ENCODE measurements around the gene GCN1.

GCN1 gene

GRCh38 chr12:120224304-120225199 lies 30.0 kb upstream of the GCN1 start:
- H3K9me3 ChIP-seq (ENCODE audit: insufficient read depth, low read length) = no peaks in the 10 kb centered on the region
- H2AFZ ChIP-seq (ENCODE audit: low read depth, low read length) = no peak overlapping the region
- H3K27ac ChIP-seq (ENCODE audit: low read length) = no peak overlapping the region
- H3K9ac ChIP-seq (ENCODE audit: low read length) = no peak overlapping the region
- H3K36me3 ChIP-seq (replicated peaks; ENCODE audit: low read depth, low read length) = no peaks in the 10 kb centered on the region
- H3K27me3 ChIP-seq (ENCODE audit: low read depth, low read length) = no peaks in the 10 kb centered on the region
- H3K4me2 ChIP-seq (ENCODE audit: low read length) = no peak overlapping the region; the same call in 1 of the 2 replicates
- H3K4me3 ChIP-seq (ENCODE audit: low read length) = no peak overlapping the region
- peaks cover 11% of the 10 kb centered on the region for H3K4me1 ChIP-seq (ENCODE audit: low read length)
- TF ChIP-seq EZH2phosphoT487 (IDR thresholded peaks at IDR 0.05; ENCODE audit: low read depth) (no peak), CTCF (IDR thresholded peaks at IDR 0.05; ENCODE audit: low read depth, low read length) (no peak)
- H4K20me1 ChIP-seq (ENCODE audit: insufficient read depth, low read length) = no peaks in the 10 kb centered on the region
- H3K79me2 ChIP-seq (ENCODE audit: low read length) = no peaks in the 10 kb centered on the region

- Histone ChIP-seq H2AFZ (ENCODE audit: low read depth, low read length) (no peak overlapping the region), H3K4me1 (ENCODE audit: low read length) (peaks cover 7% of the 10 kb centered on the region), H3K27ac (ENCODE audit: low read length) (no peak overlapping the region), H4K20me1 (ENCODE audit: insufficient read depth, low read length) (no peaks in the 10 kb centered on the region), H3K79me2 (ENCODE audit: low read length) (no peaks in the 10 kb centered on the region), H3K9ac (ENCODE audit: low read length) (no peak overlapping the region), H3K36me3 (replicated peaks; ENCODE audit: low read depth, low read length) (no peaks in the 10 kb centered on the region), H3K27me3 (ENCODE audit: low read depth, low read length) (no peaks in the 10 kb centered on the region), H3K9me3 (ENCODE audit: insufficient read depth, low read length) (no peaks in the 10 kb centered on the region), H3K4me2 (ENCODE audit: low read length) (no peak overlapping the region), H3K4me3 (ENCODE audit: low read length) (no peak overlapping the region)
- no peak for TF ChIP-seq EZH2phosphoT487 (IDR thresholded peaks at IDR 0.05; ENCODE audit: low read depth)
Measured at GRCh38 chr12:120223458-120224303, 29.2 kb upstream of the GCN1 start.

- Histone ChIP-seq H4K20me1 (ENCODE audit: insufficient read depth, low read length) (no peaks in the 10 kb centered on the region), H3K4me1 (ENCODE audit: low read length) (no peaks in the 10 kb centered on the region), H3K27me3 (ENCODE audit: low read depth, low read length) (no peaks in the 10 kb centered on the region), H2AFZ (ENCODE audit: low read depth, low read length) (no peak overlapping the region), H3K9me3 (ENCODE audit: insufficient read depth, low read length) (no peaks in the 10 kb centered on the region), H3K79me2 (ENCODE audit: low read length) (no peaks in the 10 kb centered on the region), H3K27ac (ENCODE audit: low read length) (no peak overlapping the region), H3K9ac (ENCODE audit: low read length) (no peak overlapping the region), H3K4me2 (ENCODE audit: low read length) (no peak overlapping the region), H3K4me3 (ENCODE audit: low read length) (no peak overlapping the region), H3K36me3 (replicated peaks; ENCODE audit: low read depth, low read length) (no peaks in the 10 kb centered on the region)
- TF ChIP-seq CTCF (IDR thresholded peaks at IDR 0.05; ENCODE audit: low read depth, low read length) (no peak), EZH2phosphoT487 (IDR thresholded peaks at IDR 0.05; ENCODE audit: low read depth) (no peak)
Measured at GRCh38 chr12:120222288-120222832, 27.8 kb upstream of the GCN1 start.

- no peak overlapping the region for H3K4me3 ChIP-seq (ENCODE audit: low read length)
- no peak overlapping the region for H2AFZ ChIP-seq (ENCODE audit: low read depth, low read length)
- no peaks in the 10 kb centered on the region for H3K4me1 ChIP-seq (ENCODE audit: low read length)
- no peak overlapping the region for H3K9ac ChIP-seq (ENCODE audit: low read length)
- no peaks in the 10 kb centered on the region for H4K20me1 ChIP-seq (ENCODE audit: insufficient read depth, low read length)
- no peaks in the 10 kb centered on the region for H3K36me3 ChIP-seq (replicated peaks; ENCODE audit: low read depth, low read length)
- H3K4me2 ChIP-seq (ENCODE audit: low read length) = no peak overlapping the region
- no peaks in the 10 kb centered on the region for H3K27me3 ChIP-seq (ENCODE audit: low read depth, low read length)
- no peak overlapping the region for H3K27ac ChIP-seq (ENCODE audit: low read length)
- no peak for TF ChIP-seq CTCF (IDR thresholded peaks at IDR 0.05; ENCODE audit: low read depth, low read length)
- TF ChIP-seq EZH2phosphoT487 (IDR thresholded peaks at IDR 0.05; ENCODE audit: low read depth) = no peak
- H3K79me2 ChIP-seq (ENCODE audit: low read length) = no peaks in the 10 kb centered on the region
- H3K9me3 ChIP-seq (ENCODE audit: insufficient read depth, low read length) = no peaks in the 10 kb centered on the region
Measured at GRCh38 chr12:120221576-120221900, 27.0 kb upstream of the GCN1 start.

All from OCI-LY3 (cell line).